ENCODE data around the gene SH3BP5L.

DNA sequence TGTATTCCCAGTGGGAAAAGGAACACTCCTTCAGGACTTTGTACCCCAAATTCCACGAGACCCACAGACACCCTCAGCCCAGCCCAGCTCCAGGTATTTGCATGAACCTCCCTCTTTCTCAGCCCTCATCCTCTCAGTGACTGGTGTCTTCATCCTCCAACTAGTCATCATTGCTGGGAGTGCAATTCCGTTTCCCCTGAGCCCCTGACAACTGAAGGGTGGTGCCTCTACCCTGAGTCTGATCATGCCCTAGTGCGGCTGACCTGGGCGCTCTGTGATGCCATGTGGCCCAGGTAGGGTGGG, 36.9 kb upstream of the SH3BP5L start:
- TF ChIP-seq YY1 (IDR thresholded peaks at IDR 0.05; ENCODE audit: insufficient read depth, insufficient read length): no peak
- TF ChIP-seq ZNF274 (IDR thresholded peaks at IDR 0.05; ENCODE audit: low read depth, low read length): no peak
